GM12878 (cell line): Measurements from ENCODE around the gene OR2AK2. TPM values are rescaled to one million over a fixed set of nuclear protein-coding genes. Genes with fewer than 3 reads are reported as not detected.

Experiments used
- ATF3 ChIP-seq: IDR thresholded peaks from 2 replicates; pipeline ENCODE4 v1.6.1; 2011; ENCODE audit warnings: low read depth, mild to moderate bottlenecking, low read length, moderate library complexity, borderline replicate concordance; ENCODE audit errors: extremely low read depth
- CEBPZ ChIP-seq: fragments of 150-350 bp; IDR thresholded peaks from 2 replicates; pipeline ENCODE4 v1.6.1; 2016; ENCODE audit warnings: low read depth, low read length
- GABPA ChIP-seq: IDR thresholded peaks from 2 replicates; pipeline ENCODE4 v1.6.1; 2014; ENCODE audit warnings: antibody characterized with exemption, low read depth, mild to moderate bottlenecking, inconsistent platforms
- NFIC ChIP-seq: IDR thresholded peaks from 2 replicates; pipeline ENCODE4 v1.6.1; 2012; ENCODE audit warnings: low read depth, mild to moderate bottlenecking, inconsistent platforms, low read length, moderate library complexity
- NRF1 ChIP-seq: conservative IDR thresholded peaks from 2 replicates; pipeline ENCODE4 v1.6.1; 2011; ENCODE audit warnings: mild to moderate bottlenecking, low read depth, low read length, improper control_type of control experiment
- POLR2AphosphoS5 ChIP-seq: IDR thresholded peaks from 2 replicates; pipeline ENCODE4 v1.6.1; 2011; ENCODE audit warnings: mild to moderate bottlenecking, low read length, inconsistent platforms
- SIX5 ChIP-seq: IDR thresholded peaks from 2 replicates; pipeline ENCODE4 v1.6.1; 2011; ENCODE audit warnings: mild to moderate bottlenecking, low read depth, low read length, moderate library complexity; ENCODE audit not compliant: severe bottlenecking
- SMAD1 ChIP-seq: fragments of 450-650 bp; IDR thresholded peaks from 2 replicates; pipeline ENCODE4 v1.6.1; 2018; ENCODE audit warnings: mild to moderate bottlenecking, low read depth; ENCODE audit not compliant: partially characterized antibody
- ZBTB33 ChIP-seq: fragments of 450-650 bp; IDR thresholded peaks from 2 replicates; pipeline ENCODE4 v1.6.1; 2017; ENCODE audit warnings: mild to moderate bottlenecking
- polyA plus RNA-seq, 11 experiments: library from polyadenylated mRNA; depleted of rRNA in 4 of 11; unstranded in 6 of 11; stranded (reverse) in 5 of 11; fragments of >200 nt; fragmentation: Nextera tagmentation in 4 of 11; fragmentation: Illumina TruSeq in 1 of 11; extraction: Ambion mirVana in 4 of 11; extraction: Trizol in 1 of 11; gene quantifications; 1 replicate in 1 of 11; 2 replicates in 10 of 11; pipeline versions ENCODE4 v1.2.1 to v1.2.3, GENCODE V29; 2011 to 2016; ENCODE audit warnings: inconsistent platforms in 2 of 11, missing spikeins in 2 of 11, low read depth in 1 of 11
- total RNA-seq, 4 experiments: library from RNA; depleted of rRNA in 3 of 4; stranded (reverse); fragments of >200 nt in 3 of 4; fragmentation: Illumina TruSeq in 1 of 4; extraction: Trizol in 1 of 4; gene quantifications; 2 replicates each; pipeline versions ENCODE4 v1.2.1 to v1.2.3, GENCODE V29; 2013 to 2021

OR2AK2 gene
- total and polyA plus RNA-seq, 10 of the 15 experiments (the other 5 are each of a cell fraction or from before 2014, with no cell fraction given), result 0.11 to 0.13 TPM; not detected in 8

GRCh38 chr1:248000169-248000568, 35.1 kb downstream of the OR2AK2 start (continued):
- TF ChIP-seq CEBPZ, result no peak
- TF ChIP-seq NRF1, result no peak
- no peak for TF ChIP-seq SIX5
- no peak for TF ChIP-seq NFIC
- TF ChIP-seq SMAD1, result no peak
- TF ChIP-seq POLR2AphosphoS5, result no peak
- no peak for TF ChIP-seq GABPA
- no peak for TF ChIP-seq ZBTB33
- TF ChIP-seq ATF3, result no peak
- TF ChIP-seq, all 136 proteins: peak for 0
